ENCODE measurements around the gene PLAAT1. TPM values are rescaled to one million over a fixed set of nuclear protein-coding genes. Genes with fewer than 3 reads are reported as not detected.

The PLAAT1 gene
- total RNA-seq = 0.96 TPM
- long read RNA-seq = 0 reads

- no peak for TF ChIP-seq CTCF (IDR thresholded peaks at IDR 0.05)
- H3K9me3 ChIP-seq = no peaks in the 10 kb centered on the region
- peak; percentile 94 for ATAC-seq
- H3K4me1 ChIP-seq = no peaks in the 10 kb centered on the region
- H3K36me3 ChIP-seq = no peaks in the 10 kb centered on the region
- peak within 1 kb of the TSS; percentile 45 for H3K4me3 ChIP-seq
- no peak within 1 kb of the TSS for H3K27ac ChIP-seq
- DNase-seq = peak; percentile 83
- intact Hi-C loops (cut with DNase I) = no loop called here
- peaks cover 9% of the 10 kb centered on the region for H3K27me3 ChIP-seq
Measured at GRCh38 chr3:193240850-193241706, at the start of gene PLAAT1. Gene PLAAT1, plus strand, starts transcription at chr3:193241222. Its CDS starts 14,429 bp downstream, at chr3:193255651.

GRCh38 chr3:193194371-193194770 lies 46.7 kb upstream of the PLAAT1 start:
- no peaks in the 10 kb centered on the region for H3K27me3 ChIP-seq
- ATAC-seq = no peak
- DNase-seq = no peak
- TF ChIP-seq CTCF (IDR thresholded peaks at IDR 0.05) = no peak
- no peak overlapping the region for H3K4me3 ChIP-seq
- no peaks in the 10 kb centered on the region for H3K4me1 ChIP-seq
- no peaks in the 10 kb centered on the region for H3K9me3 ChIP-seq
- intact Hi-C loops (cut with DNase I) = no loop called here
- no peaks in the 10 kb centered on the region for H3K36me3 ChIP-seq
- no peak overlapping the region for H3K27ac ChIP-seq

GRCh38 chr3:193196746-193197145 lies 44.3 kb upstream of the PLAAT1 start:
- Histone ChIP-seq H3K36me3 (no peaks in the 10 kb centered on the region), H3K27me3 (no peaks in the 10 kb centered on the region), H3K4me3 (no peak overlapping the region), H3K27ac (no peak overlapping the region), H3K4me1 (no peaks in the 10 kb centered on the region), H3K9me3 (no peaks in the 10 kb centered on the region)
- no peak for DNase-seq
- intact Hi-C loops (cut with DNase I) = no loop called here
- no peak for TF ChIP-seq CTCF (IDR thresholded peaks at IDR 0.05)
- ATAC-seq = no peak

GRCh38 chr3:193207290-193208273 lies 33.4 kb upstream of the PLAAT1 start:
- ATAC-seq (no peak), DNase-seq (no peak)
- no peak overlapping the region for H3K27ac ChIP-seq
- TF ChIP-seq CTCF (IDR thresholded peaks at IDR 0.05) = no peak
- H3K4me1 ChIP-seq = no peaks in the 10 kb centered on the region
- H3K9me3 ChIP-seq = no peaks in the 10 kb centered on the region
- no peaks in the 10 kb centered on the region for H3K36me3 ChIP-seq
- peaks cover 5% of the 10 kb centered on the region for H3K27me3 ChIP-seq
- intact Hi-C loops (cut with DNase I) = no loop called here
- no peak overlapping the region for H3K4me3 ChIP-seq

- no peaks in the 10 kb centered on the region for H3K36me3 ChIP-seq
- no peak for TF ChIP-seq CTCF (IDR thresholded peaks at IDR 0.05)
- no peaks in the 10 kb centered on the region for H3K9me3 ChIP-seq
- H3K4me3 ChIP-seq = no peak overlapping the region
- no peak overlapping the region for H3K27ac ChIP-seq
- peaks cover 5% of the 10 kb centered on the region for H3K27me3 ChIP-seq
- ATAC-seq (no peak), DNase-seq (no peak)
- H3K4me1 ChIP-seq = no peaks in the 10 kb centered on the region
- intact Hi-C loops (cut with DNase I) = no loop called here
Measured at GRCh38 chr3:193210618-193211017, 30.4 kb upstream of the PLAAT1 start.

Measured in upper lobe of right lung (tissue), 1 donor.